HG02981 (cell line): ENCODE results near the gene IPCEF1.

Source experiments
- ATAC-seq: cut with Tn5 transposase; IDR thresholded peaks from one replicate; pipeline ENCODE4 v1.9.1; 2021; ENCODE audit warnings: mild to moderate bottlenecking, moderate library complexity; ENCODE audit not compliant: unreplicated experiment

Gene IPCEF1

DNA sequence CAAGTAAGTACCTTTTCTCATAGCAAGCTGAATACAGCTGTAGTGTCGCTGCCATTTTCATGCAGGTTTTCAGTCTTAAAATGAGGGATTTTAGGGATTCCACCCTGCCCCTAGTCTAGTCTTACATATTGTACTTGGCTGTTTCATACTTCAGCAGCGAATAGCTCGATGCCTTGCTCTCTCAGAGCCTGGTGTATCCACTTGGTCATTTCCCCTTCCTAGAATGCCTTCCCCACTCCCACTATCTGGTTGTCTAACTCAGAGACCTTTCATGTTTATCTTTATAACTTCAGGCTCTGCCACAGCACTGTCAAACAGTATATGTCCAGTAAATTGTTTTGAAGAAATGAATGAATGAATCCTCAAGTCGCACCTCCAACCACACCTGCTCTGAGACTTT is 21.1 kb upstream of the IPCEF1 start:
- no peak for ATAC-seq

DNA sequence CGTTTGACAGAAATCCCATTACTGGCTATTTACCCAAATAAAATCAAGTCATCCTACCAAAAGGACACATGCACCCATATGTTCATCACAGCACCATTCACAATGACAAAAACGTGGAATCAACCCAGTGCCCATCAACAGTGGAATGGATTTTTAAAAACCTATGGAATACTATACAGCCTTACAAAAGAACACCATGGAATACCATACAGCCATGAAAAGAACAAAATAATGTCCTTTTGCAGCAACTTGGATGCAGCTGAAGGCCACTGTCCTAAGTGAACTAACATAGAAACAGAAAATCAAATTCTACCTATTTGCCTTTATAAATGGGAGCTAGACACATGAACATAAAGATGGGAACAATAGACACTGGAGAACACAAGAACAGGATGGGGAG is 17.4 kb upstream of the IPCEF1 start:
- no peak for ATAC-seq

DNA sequence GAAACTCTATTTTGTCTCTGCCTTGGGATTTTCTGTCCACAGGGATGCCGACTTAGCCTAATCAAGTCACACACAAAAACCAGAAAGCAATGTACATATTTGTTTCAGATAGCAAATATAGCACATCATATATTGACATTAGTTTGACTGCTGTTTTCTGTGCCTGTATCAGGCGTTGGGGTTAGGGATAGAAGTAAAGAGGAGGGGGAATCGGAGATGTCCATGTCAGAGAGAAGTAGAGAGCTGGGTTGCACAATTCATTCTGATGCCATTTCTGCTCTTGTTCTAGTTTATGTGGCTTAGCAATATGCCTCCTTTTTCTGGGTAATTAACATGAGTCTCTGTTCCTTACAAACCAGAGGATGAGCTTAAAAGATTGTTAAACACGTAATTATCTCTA is 14.7 kb upstream of the IPCEF1 start:
- ATAC-seq = no peak

DNA sequence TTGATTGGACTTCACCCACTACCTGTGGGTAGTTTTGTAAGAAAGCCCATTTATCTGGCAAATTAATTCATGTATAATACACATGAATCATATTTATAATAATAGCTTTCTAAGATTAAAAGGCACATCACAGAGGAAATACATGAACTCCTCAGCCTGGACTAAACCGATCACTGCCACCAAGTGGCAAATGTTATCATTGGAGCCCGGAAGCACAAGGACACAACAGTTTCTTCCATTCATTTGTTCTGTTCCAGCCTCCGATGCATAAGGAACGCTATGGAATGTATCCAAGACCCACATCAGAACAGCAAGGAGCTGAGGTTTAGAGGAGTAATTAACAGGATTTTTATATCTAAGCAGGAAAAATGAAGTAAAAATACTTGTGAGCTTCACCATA is 13.9 kb upstream of the IPCEF1 start:
- peak; percentile 75 for ATAC-seq

DNA sequence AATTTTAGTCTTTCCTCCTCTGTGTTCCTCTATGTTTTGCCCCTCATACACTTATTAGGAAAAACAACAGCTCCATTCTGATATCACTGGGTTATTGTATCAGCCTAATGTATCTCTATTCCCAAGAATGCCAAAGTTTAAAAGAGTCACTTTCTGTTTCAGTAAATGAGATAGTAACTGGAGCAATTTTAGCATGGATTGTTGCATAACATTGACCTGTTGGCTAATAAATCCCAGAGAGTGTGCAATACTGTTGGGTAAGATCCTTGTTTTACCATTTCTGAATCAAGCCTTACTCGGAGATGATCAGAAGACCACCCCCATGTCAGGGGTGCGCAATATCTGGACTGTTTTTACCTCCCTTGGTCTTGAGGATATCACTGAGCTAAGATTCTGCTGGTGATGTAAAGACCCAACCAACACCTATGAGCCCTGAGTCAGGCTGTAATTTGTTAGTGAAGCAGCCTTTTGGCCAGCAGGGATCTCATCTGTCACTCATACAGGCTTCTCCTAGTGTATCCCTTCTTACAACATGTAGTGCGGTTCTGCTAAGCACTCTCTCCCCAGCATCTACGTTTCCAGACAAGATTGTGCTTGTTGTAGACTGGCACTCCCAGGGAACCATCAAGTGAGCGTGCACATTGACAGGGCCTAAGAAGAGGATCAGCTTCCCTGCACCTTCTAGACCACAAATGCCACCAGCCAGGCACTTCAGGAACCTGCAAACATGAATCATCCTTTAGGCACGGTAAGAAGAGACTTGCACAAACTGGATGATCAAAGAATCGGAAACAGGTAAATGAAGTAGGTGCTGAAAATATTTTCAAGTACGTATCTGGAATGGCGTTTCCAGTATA is 11.5 kb upstream of the IPCEF1 start:
- no peak for ATAC-seq

DNA sequence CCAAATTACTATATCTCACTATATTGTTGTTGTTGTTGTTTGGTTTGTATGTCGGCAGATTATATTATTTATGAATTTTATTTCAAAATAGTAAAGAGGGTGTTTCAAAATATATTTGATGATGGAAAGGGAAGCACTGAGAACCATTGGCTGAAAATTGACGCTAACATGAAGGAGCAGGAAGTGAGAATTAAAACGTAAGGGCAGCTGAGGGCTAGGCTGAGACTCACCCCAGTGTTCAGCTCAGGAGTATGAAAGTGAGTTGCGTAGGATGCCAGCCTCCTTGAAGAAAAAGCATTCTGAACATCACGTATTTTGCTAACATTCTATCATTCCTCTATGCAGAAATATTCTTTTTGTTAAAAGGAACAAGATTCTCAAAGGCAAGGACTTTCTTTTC is 10.7 kb upstream of the IPCEF1 start:
- ATAC-seq = no peak

DNA sequence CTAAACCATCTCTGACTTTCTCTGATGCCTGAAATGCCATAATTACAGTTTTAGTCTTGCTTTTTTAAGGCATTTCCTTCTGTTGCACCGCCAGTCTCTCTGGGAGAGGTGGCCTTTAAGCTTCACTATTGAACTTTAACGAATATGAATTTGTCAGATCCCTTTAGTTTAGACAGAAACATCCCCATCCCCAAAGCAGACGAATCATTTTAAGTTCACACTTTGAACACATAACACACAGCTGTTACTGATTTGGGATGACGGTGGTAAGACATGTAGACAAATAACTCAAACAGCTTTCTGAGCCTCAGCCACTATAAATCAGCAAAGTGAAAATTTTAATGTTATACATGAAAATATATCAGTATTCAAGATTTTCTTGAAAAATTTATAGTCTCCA is 7.2 kb upstream of the IPCEF1 start:
- ATAC-seq = no peak

DNA sequence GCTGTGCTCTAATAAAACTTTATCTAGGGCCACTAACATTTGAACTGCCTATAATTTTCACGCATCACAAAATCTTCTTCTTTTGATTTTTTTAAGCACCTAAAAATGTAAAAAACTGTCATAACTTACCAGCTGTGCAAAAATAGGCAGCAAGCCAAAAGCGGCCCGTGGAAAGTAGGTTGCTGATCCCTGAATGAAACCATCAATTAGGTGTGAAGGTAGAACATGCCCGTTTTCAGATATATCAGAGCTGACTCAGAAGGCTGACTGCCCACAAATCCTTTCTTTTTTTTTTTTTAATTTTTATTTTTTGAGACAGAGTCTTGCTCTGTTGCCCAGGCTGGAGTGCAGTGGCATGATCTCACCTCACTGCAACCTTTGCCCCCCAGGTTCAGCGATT is 4.9 kb upstream of the IPCEF1 start:
- ATAC-seq = no peak

DNA sequence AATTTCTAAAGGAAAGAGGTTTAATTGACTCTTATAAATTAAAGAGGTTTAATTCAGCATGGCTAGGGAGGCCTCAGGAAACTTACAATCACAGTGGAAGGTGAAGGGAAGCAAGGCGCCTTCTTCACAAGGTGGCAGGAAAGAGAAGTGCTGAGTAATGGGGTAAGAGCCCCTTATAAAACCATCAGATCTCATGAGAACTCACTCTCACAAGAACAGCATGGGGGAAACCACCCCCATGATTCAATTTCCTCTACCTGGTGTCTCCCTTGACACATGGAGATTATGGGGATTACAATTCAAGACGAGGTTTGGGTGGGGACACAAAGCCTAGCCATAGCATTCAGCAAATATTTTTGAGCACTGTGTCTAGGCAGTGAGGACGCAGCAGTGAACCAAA is 3.9 kb upstream of the IPCEF1 start:
- no peak for ATAC-seq

DNA sequence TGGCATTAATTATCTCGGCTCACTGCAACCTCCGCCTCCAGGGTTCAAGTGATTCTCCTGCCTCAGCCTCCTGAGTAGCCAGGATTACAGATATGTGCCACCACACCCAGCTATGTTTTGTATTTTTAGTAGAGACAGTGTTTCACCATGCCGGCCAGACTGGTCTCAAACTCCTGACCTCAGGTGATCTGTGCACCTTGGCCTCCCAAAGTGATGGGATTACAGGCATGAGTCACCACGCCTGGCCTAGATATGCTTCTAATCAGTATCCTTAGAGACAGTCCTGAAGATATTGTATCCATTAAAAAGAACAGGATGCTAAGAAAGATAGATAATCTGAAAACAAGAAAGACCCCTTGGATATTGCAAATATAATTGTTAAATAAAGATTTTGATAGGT is 3.1 kb upstream of the IPCEF1 start:
- ATAC-seq = no peak

DNA sequence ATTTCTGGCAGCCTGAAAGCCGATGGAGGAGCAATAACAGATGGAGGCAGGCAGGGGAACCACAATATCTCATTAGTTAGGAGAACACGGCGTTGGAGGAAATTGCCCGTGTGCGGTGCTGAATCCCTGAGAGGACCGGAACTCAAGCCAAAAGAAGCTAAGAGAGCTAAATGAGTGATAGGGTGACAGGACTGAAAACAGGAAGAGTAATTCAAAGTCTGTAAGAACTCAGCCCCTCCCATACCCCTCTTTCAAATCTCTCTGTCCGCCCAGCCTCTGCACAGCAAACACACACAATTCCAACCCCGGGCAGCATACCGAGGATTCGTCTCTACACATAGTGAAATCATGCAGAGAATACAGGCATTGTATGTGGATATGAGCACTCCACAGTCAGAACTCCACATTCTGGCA is 2.6 kb upstream of the IPCEF1 start:
- no peak for ATAC-seq

DNA sequence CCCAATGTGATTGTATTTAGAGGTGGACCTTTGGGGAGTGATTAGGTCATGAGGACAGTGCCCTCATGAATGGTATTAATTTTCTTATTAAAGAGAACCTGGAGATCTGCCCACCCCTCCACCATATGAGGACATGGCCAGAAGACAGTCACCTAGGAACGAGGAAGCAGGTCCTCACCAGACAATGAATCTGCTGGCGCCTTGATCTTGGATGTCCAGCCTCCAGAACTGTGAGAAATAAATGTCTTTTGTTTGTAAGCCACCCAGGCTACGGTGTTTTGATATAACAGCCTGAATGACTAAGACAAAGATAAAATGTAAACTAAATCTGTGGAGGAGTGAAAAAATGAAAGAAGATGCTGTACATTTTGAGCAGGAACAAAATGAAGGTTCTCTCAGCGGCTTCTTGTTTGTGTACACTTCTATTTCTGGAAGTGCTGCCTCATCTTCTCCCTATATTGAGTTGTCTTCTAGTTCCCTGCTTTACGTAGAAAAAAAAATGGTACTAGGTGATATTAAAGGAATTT is 1.5 kb upstream of the IPCEF1 start:
- no peak for ATAC-seq

DNA sequence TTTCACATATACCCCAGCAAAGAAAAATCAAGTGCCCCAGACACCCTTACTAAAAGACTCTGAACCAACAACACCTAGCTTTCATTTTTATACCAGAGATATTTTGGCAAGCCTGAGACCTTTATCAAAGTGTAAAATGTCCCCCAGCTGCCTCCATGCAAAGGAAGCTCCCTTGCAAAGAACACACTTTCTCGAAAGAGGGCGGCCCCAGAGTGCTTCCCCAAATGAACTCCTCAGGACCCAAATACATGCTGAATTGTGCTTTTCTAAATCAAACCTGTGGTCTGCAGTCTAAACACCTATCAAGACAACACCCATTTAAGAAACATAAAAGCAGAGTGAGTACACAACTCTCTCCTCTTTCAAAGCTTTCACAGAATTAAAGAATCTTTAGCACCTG is 490 bp downstream of the IPCEF1 start:
- no peak for ATAC-seq

DNA sequence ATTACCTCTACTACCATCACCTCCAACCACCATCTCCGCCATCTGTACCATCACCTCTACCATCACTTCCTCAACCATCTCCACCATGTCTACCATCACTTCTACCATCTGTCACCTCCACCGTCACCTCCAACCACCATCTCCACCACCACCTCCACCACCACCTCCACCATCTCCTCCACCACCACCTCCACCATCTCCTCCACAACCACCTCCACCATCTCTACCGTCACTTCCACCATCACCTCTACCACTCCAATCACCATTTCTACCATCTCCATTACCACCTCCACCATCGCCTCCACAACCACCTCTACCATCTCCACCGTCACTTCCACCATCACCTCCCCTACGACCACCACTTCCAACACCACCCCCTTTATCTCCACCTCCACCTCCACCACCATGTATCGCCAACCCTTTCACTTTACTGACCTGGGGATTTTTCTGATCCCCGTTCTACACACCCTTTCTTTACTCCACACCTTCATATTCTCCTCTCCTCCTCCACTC is 2.3 kb downstream of the IPCEF1 start:
- no peak for ATAC-seq

DNA sequence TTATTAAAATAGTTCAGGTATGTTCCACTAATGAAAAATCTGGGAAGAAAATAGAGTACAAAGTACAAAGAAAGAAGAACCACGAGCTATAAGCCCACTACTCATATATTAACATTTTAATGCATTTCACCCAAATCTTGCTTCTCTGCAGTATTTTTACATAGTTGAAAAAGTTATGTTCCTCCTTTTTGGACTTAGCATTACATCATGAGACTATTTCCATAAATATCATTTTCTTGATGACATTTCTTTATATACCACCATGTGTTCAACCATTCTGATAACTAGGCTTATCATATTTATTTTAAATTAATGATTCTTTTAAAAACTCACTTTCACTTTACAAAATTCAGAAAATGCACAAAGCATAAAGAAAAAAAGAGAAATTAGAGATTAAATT is 3.0 kb downstream of the IPCEF1 start:
- ATAC-seq = no peak

DNA sequence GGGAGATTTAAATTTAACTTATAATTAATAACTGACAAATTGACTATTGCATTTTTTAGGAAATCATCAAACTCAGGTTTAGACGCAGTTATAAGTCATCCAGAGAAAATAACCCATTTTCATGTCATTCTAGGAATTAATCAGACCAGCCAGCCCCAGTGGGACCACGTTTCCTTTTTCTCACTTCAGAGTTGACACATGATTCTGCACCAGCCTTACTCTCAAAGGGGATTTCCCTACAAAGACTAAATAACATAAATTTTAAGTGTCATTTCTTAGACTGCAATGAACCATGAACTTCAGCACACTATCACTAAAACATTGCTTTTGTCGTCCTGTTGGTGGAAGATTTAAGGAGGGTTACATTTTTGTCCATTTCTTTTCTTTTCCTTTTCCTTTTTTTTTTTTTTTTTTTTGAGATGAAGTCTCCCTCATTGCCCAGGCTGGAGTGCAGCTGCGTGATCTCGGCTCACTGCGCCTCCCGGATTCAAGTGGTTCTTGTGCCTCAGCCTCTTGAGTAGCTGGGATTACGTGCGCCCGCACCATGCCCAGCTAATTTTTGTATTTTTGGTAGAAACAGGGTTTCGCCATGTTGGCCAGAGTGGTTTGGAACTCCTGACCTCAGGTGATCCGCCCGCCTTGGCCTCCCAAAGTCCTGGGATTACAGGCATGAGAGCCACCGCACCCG is 3.6 kb downstream of the IPCEF1 start:
- ATAC-seq = peak; percentile 57

DNA sequence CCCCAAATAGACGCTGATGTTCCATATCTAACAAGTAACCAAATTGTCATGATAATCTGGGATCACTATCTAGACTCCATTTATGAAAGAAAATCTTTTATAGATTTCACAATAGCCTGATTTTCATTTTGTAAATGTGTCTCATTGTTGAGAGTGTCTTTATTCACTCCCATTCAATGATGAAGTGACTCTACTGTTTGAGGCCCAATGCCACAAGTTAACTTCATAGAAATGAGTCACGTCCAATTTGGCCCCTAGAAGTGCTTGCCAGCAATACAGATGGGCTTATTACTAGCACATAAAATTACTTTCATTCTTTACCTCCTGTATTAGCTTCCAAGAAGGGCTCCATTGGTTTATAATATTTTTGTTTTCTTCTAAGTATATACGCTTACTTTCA is 6.3 kb downstream of the IPCEF1 start:
- ATAC-seq = no peak

DNA sequence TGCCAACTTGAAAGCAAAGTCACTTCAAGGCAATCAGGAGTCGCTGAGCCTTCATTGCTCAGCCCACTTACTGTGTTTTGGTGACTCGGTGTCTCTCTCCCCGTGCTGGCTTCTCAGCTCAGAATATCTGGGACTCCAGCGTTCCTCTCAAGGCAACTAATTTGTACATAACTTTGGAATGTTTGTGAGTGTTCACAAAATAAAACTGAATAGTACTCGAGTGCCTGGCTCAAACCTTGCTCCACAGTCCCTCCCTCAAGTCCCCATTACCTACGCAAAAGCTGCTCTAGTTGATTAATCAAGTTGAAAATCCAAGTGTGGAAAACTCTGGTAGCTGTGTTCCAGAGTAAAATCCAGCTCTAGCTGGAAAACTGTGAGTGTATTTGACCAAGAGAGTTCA is 8.6 kb downstream of the IPCEF1 start:
- ATAC-seq = no peak

DNA sequence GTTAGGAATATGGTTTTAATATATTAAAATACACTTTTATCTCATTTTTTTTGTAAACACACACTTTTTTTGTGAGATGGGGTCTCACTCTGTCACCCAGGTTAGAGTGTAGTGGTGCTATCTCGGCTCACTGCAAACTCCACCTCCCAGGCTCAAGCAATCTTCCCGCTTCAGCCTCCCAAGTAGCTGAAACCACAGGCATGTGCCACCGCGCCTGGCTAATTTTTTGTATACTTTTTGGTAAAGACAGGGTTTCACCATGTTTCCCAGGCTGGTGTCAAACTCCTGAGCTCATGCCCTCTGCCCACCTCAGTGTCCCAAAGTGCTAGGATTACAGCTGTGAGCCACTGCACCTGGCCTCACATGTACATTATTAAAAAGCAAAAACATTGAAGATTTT is 10.8 kb downstream of the IPCEF1 start:
- ATAC-seq = no peak

DNA sequence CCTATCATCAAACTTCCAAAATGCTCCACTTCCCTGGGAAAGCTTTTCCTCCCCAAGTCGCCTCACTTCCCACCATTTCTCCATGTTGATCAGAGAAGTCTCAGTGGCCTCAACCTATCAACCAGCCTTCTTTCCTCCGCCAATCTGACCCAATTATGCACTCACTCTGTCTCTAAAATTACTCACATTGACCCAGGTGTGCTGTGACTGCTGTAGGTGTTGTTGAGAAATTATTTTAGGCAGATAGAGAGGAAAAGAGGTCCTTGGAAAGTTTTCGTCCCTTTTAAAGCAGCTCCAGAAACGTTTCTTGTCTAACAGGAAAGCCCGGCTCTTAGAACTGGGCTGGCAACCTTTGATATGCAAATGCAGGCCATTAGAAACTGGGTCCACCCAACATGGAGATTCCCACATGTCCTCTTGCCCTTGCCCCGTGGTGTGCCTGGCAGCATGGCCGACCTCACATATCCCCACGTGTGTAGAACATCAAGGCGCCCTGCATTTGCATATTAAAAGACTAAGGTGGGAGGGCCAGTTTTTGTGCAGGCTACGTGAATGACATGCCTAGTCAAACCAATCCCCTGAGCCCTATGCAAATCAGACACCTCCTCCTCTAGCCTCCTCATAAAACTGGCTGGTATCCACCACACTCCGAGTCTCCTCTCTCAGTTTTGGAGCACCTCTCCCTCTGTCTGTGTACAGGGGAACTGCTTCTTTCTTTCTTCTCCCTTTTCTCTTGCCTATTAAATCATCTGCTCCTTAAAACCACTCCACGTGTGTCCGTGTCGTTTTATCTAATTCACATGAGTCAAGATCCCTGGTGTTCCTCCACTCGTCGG is 12.9 kb downstream of the IPCEF1 start:
- peak; percentile 57 for ATAC-seq

DNA sequence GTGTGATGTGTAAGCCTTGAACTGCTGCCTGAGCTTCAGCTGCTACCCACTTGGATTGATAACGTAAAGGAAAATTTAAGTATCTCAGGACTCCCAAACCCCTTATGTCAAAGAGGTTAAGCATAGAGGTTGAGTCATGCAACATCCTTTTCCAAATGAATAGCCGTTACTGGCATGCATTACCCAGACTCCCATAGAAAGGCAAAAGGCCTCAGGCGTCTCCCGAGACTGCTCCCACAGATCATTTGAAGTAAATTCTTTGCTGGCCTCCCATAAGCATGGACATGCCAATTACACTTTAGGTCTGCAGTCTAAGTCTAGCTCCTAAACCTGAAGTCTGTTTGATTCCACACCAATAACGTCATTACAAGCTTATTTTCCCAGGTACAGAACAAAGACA is 14.7 kb downstream of the IPCEF1 start:
- no peak for ATAC-seq
